ENCODE measurements around the gene SLFN11. TPM values are rescaled to one million over a fixed set of nuclear protein-coding genes. Genes with fewer than 3 reads are reported as not detected.
"Not testable (repeated sequence)": the region's sequence is repeated elsewhere in the genome, so short reads cannot be mapped to it uniquely, and the experiment has no call there.

SLFN11 gene
- total RNA-seq, 2 experiments from 2014 or later, result not detected

DNA sequence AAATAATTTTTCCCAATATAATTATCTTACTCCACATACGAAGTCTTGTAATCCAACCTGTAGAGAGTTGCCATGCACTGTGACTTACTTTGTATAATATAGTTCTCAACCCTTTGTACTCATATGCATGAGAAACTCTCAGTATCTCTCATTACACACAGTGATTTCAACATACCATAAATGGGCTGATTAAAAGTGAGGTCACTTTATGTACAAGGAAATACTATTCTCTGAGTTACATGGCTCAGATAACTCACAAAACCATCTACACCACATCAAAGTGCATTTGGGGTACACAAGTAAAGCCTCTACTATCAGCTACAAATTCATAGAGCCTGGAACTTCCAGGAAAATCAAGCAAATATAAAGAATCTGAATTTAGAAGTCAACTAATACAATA, 30.9 kb upstream of the SLFN11 start:
- no peaks in the 10 kb centered on the region for H3K36me3 ChIP-seq (ENCODE audit: insufficient read depth, low read length)
- H3K79me2 ChIP-seq (ENCODE audit: insufficient read depth, low read depth, low read length), result no peaks in the 10 kb centered on the region
- no peak overlapping the region for H3K27ac ChIP-seq (ENCODE audit: low read depth, low read length, poor library complexity, severe bottlenecking)
- CTCF ChIA-PET (ENCODE audit: unreplicated experiment), result no interaction called here
- TF ChIP-seq, protein P1, sequence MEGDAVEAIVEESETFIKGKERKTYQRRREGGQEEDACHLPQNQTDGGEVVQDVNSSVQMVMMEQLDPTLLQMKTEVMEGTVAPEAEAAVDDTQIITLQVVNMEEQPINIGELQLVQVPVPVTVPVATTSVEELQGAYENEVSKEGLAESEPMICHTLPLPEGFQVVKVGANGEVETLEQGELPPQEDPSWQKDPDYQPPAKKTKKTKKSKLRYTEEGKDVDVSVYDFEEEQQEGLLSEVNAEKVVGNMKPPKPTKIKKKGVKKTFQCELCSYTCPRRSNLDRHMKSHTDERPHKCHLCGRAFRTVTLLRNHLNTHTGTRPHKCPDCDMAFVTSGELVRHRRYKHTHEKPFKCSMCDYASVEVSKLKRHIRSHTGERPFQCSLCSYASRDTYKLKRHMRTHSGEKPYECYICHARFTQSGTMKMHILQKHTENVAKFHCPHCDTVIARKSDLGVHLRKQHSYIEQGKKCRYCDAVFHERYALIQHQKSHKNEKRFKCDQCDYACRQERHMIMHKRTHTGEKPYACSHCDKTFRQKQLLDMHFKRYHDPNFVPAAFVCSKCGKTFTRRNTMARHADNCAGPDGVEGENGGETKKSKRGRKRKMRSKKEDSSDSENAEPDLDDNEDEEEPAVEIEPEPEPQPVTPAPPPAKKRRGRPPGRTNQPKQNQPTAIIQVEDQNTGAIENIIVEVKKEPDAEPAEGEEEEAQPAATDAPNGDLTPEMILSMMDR (conservative IDR thresholded peaks at IDR 0.05; ENCODE audit: low read length), result no peak
- TF ChIP-seq EZH2phosphoT487 (IDR thresholded peaks at IDR 0.05; ENCODE audit: borderline replicate concordance, low read depth, low read length), result no peak
- H3K4me2 ChIP-seq (ENCODE audit: low read length), result no peak overlapping the region
- H2AFZ ChIP-seq (ENCODE audit: low read length), result no peak overlapping the region
- no peaks in the 10 kb centered on the region for H3K4me1 ChIP-seq (ENCODE audit: insufficient read depth, low read length, poor library complexity, severe bottlenecking)
- no peaks in the 10 kb centered on the region for H4K20me1 ChIP-seq (ENCODE audit: insufficient read depth, low read length)
- no peaks in the 10 kb centered on the region for H3K9me2 ChIP-seq (ENCODE audit: insufficient read depth, low read length)
- no peak overlapping the region for H3K4me3 ChIP-seq (ENCODE audit: low read depth, low read length, poor library complexity, severe bottlenecking)
- no TSS peak for BruUV-seq (replicated peaks)
- DNase-seq (ENCODE audit: low spot score), result no peak
- POLR2A ChIA-PET, result no interaction called here
- H3K9me3 ChIP-seq (ENCODE audit: low read length), result no peaks in the 10 kb centered on the region
- intact Hi-C loops (cut with micrococcal nuclease; ENCODE audit: unreplicated experiment), result no loop called here

DNA sequence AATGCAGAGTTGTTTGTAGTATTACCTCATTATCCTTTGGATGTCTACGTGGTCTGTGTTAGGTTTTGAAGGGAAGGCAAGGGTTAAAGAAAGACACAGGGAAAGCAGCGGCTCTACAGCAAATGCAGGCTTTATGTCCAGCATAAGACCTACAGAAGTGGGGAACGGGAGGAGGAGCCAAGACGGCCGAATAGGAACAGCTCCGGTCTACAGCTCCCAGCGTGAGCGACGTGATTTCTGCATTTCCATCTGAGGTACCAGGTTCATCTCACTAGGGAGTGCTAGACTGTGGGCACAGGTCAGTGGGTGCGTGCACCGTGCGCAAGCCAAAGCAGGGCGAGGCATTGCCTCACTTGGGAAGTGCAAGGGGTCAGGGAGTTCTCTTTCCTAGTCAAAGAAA, 20.4 kb upstream of the SLFN11 start:
- H4K20me1 ChIP-seq (ENCODE audit: insufficient read depth, low read length); CTCF ChIA-PET (ENCODE audit: unreplicated experiment); DNase-seq (ENCODE audit: low spot score); POLR2A ChIA-PET; H3K9me3 ChIP-seq (ENCODE audit: low read length); intact Hi-C loops (cut with micrococcal nuclease; ENCODE audit: unreplicated experiment); H3K4me3 ChIP-seq (ENCODE audit: low read depth, low read length, poor library complexity, severe bottlenecking); H3K36me3 ChIP-seq (ENCODE audit: insufficient read depth, low read length); H3K9me2 ChIP-seq (ENCODE audit: insufficient read depth, low read length); H2AFZ ChIP-seq (ENCODE audit: low read length); H3K4me1 ChIP-seq (ENCODE audit: insufficient read depth, low read length, poor library complexity, severe bottlenecking); H3K79me2 ChIP-seq (ENCODE audit: insufficient read depth, low read depth, low read length); H3K27ac ChIP-seq (ENCODE audit: low read depth, low read length, poor library complexity, severe bottlenecking); BruUV-seq (replicated peaks); H3K4me2 ChIP-seq (ENCODE audit: low read length): not testable (repeated sequence)

DNA sequence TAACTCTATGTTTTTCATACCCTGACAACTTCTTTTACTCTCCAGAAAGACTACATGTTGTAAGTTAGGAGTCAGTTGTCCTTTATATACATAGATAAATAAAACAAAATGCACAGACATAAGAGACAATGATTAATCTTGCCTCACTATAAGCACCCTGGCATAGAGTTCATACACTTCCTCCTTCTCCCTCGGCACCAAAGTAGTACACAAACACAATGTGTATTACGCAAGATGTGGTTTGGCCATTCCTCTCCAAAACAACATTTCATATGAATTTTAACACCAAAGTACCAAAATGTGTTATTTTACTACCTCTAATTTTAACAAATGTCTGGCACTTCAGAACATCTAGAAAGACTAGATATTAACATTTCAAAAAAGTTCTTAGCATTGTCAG, 17.2 kb upstream of the SLFN11 start:
- BruUV-seq (replicated peaks), result no TSS peak
- H3K36me3 ChIP-seq (ENCODE audit: insufficient read depth, low read length), result no peaks in the 10 kb centered on the region
- intact Hi-C loops (cut with micrococcal nuclease; ENCODE audit: unreplicated experiment), result no loop called here
- no peak overlapping the region for H3K4me3 ChIP-seq (ENCODE audit: low read depth, low read length, poor library complexity, severe bottlenecking)
- H2AFZ ChIP-seq (ENCODE audit: low read length), result no peak overlapping the region
- DNase-seq (ENCODE audit: low spot score), result no peak
- no peaks in the 10 kb centered on the region for H3K79me2 ChIP-seq (ENCODE audit: insufficient read depth, low read depth, low read length)
- no peaks in the 10 kb centered on the region for H3K4me1 ChIP-seq (ENCODE audit: insufficient read depth, low read length, poor library complexity, severe bottlenecking)
- CTCF ChIA-PET (ENCODE audit: unreplicated experiment), result no interaction called here
- H3K9me3 ChIP-seq (ENCODE audit: low read length), result no peaks in the 10 kb centered on the region
- no peak overlapping the region for H3K27ac ChIP-seq (ENCODE audit: low read depth, low read length, poor library complexity, severe bottlenecking)
- POLR2A ChIA-PET, result no interaction called here
- no peaks in the 10 kb centered on the region for H4K20me1 ChIP-seq (ENCODE audit: insufficient read depth, low read length)
- TF ChIP-seq EZH2phosphoT487 (IDR thresholded peaks at IDR 0.05; ENCODE audit: borderline replicate concordance, low read depth, low read length), result no peak
- TF ChIP-seq, protein P1 (conservative IDR thresholded peaks at IDR 0.05; ENCODE audit: low read length), result no peak
- no peaks in the 10 kb centered on the region for H3K9me2 ChIP-seq (ENCODE audit: insufficient read depth, low read length)
- H3K4me2 ChIP-seq (ENCODE audit: low read length), result no peak overlapping the region
